ENCODE results near the gene CNOT8. TPM values are rescaled to one million over a fixed set of nuclear protein-coding genes. Genes with fewer than 3 reads are reported as not detected.

Gene CNOT8
- polyA plus RNA-seq, 6 donors from 2014 or later: 155 to 240 (median 185) TPM

GRCh38 chr5:154860765-154861164 is 2.3 kb downstream of the CNOT8 start:
- Mint-ChIP-seq H3K36me3 (peaks cover 8 to 14% of the 10 kb centered on the region in 2 donors), H3K27ac (peak overlapping the region; percentile 29 to 99 (median 58)), H3K4me3 (peak overlapping the region; percentile 93 to 99 (median 98)), H3K4me1 (peaks cover 55 to 67% (median 66%) of the 10 kb centered on the region in 3 donors), H3K9me3 (no peaks in the 10 kb centered on the region), H3K27me3 (no peaks in the 10 kb centered on the region)
- no peak for ATAC-seq (ENCODE audit: low read depth in 2 of 2)
- DNase-seq: peak; percentile 8

GRCh38 chr5:154861946-154862345 is 3.5 kb downstream of the CNOT8 start:
- ATAC-seq (ENCODE audit: low read depth in 2 of 2) (no peak), DNase-seq (no peak)
- H3K4me3 Mint-ChIP-seq: peak overlapping the region; percentile 37 to 94 (median 66)
- peaks cover 53 to 66% (median 65%) of the 10 kb centered on the region in 3 donors for H3K4me1 Mint-ChIP-seq
- peaks cover 8 to 18% of the 10 kb centered on the region in 2 donors for H3K36me3 Mint-ChIP-seq
- H3K9me3 Mint-ChIP-seq: no peaks in the 10 kb centered on the region
- peak overlapping the region in 4 of 6 donors; percentile 87 to 97 (median 93) for H3K27ac Mint-ChIP-seq
- no peaks in the 10 kb centered on the region for H3K27me3 Mint-ChIP-seq

- H3K27ac Mint-ChIP-seq: peak overlapping the region in 4 of 6 donors; percentile 39 to 97 (median 73)
- H3K27me3 Mint-ChIP-seq: no peaks in the 10 kb centered on the region
- peaks cover 48 to 63% (median 63%) of the 10 kb centered on the region in 3 donors for H3K4me1 Mint-ChIP-seq
- ATAC-seq (ENCODE audit: low read depth in 2 of 2) (no peak), DNase-seq (no peak)
- peak overlapping the region; percentile 4 to 93 (median 64) for H3K4me3 Mint-ChIP-seq
- no peaks in the 10 kb centered on the region for H3K9me3 Mint-ChIP-seq
- H3K36me3 Mint-ChIP-seq: peaks cover 8 to 18% of the 10 kb centered on the region in 2 donors
These were observed 4.3 kb downstream of the CNOT8 start for GRCh38 chr5:154862766-154863165.

DNA sequence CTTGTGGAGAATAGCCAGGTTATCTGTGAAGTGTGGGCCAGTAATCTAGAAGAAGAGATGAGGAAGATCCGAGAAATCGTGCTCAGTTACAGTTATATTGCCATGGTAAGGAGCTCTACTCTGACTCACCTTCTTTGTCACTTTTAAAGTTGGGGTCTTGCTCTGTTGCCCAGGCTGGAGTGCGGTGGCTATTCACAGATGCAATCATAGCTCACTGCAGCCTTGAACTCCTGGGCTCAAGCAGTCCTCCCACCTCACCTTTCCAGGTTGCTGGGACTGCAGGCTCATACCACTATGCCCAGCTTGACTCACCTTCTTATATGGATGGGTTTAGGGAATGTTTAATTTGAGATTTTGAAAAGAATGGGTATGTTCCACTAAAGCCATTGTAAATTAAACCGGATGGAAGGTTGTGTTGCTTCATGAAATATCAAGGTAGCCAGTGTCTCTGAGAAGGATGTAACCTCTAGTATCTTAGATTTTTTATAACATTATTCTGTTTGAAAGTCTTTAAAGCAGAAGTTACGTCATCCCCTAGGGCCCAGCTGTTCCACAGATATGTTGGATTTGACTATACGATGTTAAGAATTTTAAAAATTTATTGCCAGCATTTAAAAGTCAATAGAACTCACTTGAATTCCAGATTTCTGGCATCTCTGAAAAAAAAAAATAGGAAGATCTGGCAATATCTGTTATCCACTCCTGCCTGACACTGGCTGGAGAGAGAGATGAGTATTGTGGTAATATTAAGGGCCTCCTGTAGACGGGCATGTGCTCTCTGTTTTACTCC is 5.1 kb downstream of the CNOT8 start:
- Mint-ChIP-seq H3K9me3 (no peaks in the 10 kb centered on the region), H3K27ac (peak overlapping the region in 2 of 6 donors; percentile 37 to 97), H3K36me3 (peaks cover 8 to 18% of the 10 kb centered on the region in 2 donors), H3K4me1 (peaks cover 45 to 66% (median 63%) of the 10 kb centered on the region in 3 donors), H3K27me3 (no peaks in the 10 kb centered on the region), H3K4me3 (peak overlapping the region in 3 of 8 donors; percentile 71 to 93 (median 72))
- DNase-seq (no peak), ATAC-seq (ENCODE audit: low read depth in 2 of 2) (no peak)

GRCh38 chr5:154865466-154866184 is 7.2 kb downstream of the CNOT8 start:
- Mint-ChIP-seq H3K4me1 (peaks cover 29 to 56% (median 52%) of the 10 kb centered on the region in 3 donors), H3K4me3 (no peak overlapping the region), H3K27ac (peak overlapping the region in 2 of 6 donors; percentile 21 to 81), H3K27me3 (no peaks in the 10 kb centered on the region), H3K9me3 (no peaks in the 10 kb centered on the region), H3K36me3 (peaks cover 8 to 18% of the 10 kb centered on the region in 2 donors)
- DNase-seq (no peak), ATAC-seq (ENCODE audit: low read depth in 2 of 2) (no peak)

DNA sequence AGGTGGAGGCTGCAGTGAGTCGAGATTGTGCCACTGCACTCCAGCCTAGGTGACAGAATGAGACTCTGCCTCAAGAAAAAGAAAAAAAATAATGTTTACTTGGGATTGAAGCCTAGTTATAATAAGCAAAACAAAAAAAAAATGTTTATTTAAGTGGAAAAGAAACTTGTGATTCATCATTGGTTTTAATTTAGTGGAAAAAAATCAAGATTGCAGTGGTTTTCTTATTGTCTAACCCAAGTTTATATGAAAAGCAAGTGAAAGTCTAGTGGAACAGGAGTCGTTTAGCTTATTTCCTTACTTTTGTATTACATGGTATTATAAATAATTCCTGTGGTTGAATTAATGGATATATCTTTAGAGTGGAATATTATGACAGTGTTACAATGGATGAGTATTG is 8.4 kb downstream of the CNOT8 start:
- ATAC-seq (ENCODE audit: low read depth in 2 of 2) (no peak), DNase-seq (no peak)
- Mint-ChIP-seq H3K9me3 (no peaks in the 10 kb centered on the region), H3K27me3 (no peaks in the 10 kb centered on the region), H3K4me3 (no peak overlapping the region), H3K36me3 (peaks cover 8 to 22% of the 10 kb centered on the region in 2 donors), H3K4me1 (peaks cover 23 to 44% (median 42%) of the 10 kb centered on the region in 3 donors), H3K27ac (peak overlapping the region in 2 of 6 donors; percentile 44 to 53)

GRCh38 chr5:154868702-154869101 is 10.3 kb downstream of the CNOT8 start:
- Mint-ChIP-seq H3K27me3 (no peaks in the 10 kb centered on the region), H3K9me3 (no peaks in the 10 kb centered on the region), H3K27ac (peak overlapping the region in 2 of 6 donors; percentile 53 to 59), H3K36me3 (peaks cover 11 to 24% of the 10 kb centered on the region in 2 donors), H3K4me3 (no peak overlapping the region), H3K4me1 (peaks cover 9 to 27% (median 26%) of the 10 kb centered on the region in 3 donors)
- no peak for ATAC-seq (ENCODE audit: low read depth in 2 of 2)
- no peak for DNase-seq

DNA sequence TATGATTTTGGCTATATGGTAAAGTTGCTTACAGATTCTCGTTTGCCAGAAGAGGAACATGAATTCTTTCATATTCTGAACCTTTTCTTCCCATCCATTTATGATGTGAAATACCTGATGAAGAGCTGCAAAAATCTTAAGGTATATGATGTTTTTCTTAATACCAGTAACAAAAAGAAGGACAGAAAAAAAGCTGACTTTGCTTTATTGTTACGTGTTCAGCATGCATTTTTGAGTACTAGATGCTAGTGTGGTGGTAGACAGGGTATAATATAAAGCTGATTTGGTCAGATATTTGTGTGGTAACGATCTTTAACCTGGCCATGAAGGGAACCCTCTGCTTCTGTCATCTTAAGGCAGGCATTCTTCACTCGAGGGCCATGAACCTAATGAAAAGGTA is 13.3 kb downstream of the CNOT8 start:
- Mint-ChIP-seq H3K4me3 (no peak overlapping the region), H3K27ac (no peak overlapping the region), H3K9me3 (no peaks in the 10 kb centered on the region), H3K36me3 (peaks cover 31 to 33% of the 10 kb centered on the region in 2 donors), H3K27me3 (no peaks in the 10 kb centered on the region), H3K4me1 (peaks cover 0 to 12% (median 6%) of the 10 kb centered on the region in 3 donors)
- DNase-seq (no peak), ATAC-seq (ENCODE audit: low read depth in 2 of 2) (no peak)

- peak overlapping the region in 1 of 8 donors; percentile 53 for H3K4me3 Mint-ChIP-seq
- peaks cover 36 to 39% of the 10 kb centered on the region in 2 donors for H3K36me3 Mint-ChIP-seq
- DNase-seq (no peak), ATAC-seq (ENCODE audit: low read depth in 2 of 2) (no peak)
- peaks cover 0 to 9% (median 4%) of the 10 kb centered on the region in 7 donors for H3K9me3 Mint-ChIP-seq
- H3K4me1 Mint-ChIP-seq: peaks cover 0 to 6% (median 0%) of the 10 kb centered on the region in 3 donors
- H3K27me3 Mint-ChIP-seq: no peaks in the 10 kb centered on the region
- H3K27ac Mint-ChIP-seq: peak overlapping the region in 2 of 6 donors; percentile 40 to 61
These were observed 15.4 kb downstream of the CNOT8 start for GRCh38 chr5:154873791-154874331.

DNA sequence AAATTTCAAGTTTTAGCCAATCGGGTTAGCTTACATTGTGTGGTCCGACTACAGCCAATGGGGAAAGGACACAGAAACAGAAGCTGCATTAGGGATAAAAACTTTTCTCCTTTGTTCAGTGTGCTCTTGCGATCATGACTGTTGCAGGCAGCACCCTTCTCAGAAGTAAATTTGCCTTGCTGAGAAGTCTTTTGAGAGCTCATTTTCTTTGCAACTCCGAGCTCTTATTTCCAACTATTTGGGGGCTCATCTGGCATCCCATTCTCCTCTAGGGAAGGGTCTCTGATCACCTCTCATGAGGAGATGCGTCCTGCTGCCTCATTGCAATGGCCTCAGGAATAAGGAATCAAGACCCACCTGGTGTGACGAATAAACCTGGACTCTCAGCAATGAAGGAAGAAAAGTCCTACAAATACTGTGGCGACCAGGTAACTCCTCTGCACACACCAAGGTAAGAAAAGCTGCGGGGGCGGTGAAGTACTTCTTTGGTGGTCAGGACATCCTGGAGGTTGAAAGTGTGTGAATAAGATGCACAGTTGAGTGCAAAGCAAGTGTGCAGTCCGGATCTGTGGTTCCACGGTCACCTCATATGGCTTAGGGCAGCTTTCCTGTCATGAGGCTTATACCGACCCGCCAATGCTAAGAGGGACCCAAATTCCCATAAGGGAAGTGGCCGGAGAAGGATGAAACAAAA is 20.4 kb downstream of the CNOT8 start:
- H3K4me3 Mint-ChIP-seq: no peak overlapping the region
- H3K4me1 Mint-ChIP-seq: peaks cover 0 to 3% (median 0%) of the 10 kb centered on the region in 3 donors
- ATAC-seq (ENCODE audit: low read depth in 2 of 2) (no peak), DNase-seq (no peak)
- H3K9me3 Mint-ChIP-seq: peaks cover 7 to 24% (median 13%) of the 10 kb centered on the region in 7 donors
- no peak overlapping the region for H3K27ac Mint-ChIP-seq
- peaks cover 42 to 59% of the 10 kb centered on the region in 2 donors for H3K36me3 Mint-ChIP-seq
- no peaks in the 10 kb centered on the region for H3K27me3 Mint-ChIP-seq

DNA sequence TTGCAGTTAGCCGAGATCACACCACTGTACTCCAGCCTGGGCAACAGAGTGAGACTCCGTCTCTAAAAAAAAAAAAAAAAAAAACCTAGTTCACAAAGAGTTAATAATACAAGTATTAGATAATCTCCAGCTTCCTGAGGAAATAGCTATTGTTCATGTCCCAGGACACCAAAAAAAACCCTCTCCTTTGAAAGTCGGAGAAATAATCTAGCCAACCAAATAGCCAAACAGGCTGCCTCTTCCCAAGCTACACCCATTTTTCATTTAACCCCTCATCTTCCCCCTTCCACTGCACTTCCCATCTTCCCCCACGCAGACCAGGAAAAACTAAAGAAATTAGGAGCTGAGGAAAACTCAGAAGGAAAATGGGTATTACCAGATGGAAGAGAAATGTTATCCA is 23.6 kb downstream of the CNOT8 start:
- H3K4me1 Mint-ChIP-seq: peaks cover 0 to 3% (median 0%) of the 10 kb centered on the region in 3 donors
- H3K27me3 Mint-ChIP-seq: no peaks in the 10 kb centered on the region
- peak overlapping the region in 1 of 6 donors; percentile 24 for H3K27ac Mint-ChIP-seq
- H3K36me3 Mint-ChIP-seq: peaks cover 45 to 58% of the 10 kb centered on the region in 2 donors
- no peak for DNase-seq
- H3K9me3 Mint-ChIP-seq: peaks cover 8 to 48% (median 38%) of the 10 kb centered on the region in 7 donors
- no peak for ATAC-seq (ENCODE audit: low read depth in 2 of 2)
- H3K4me3 Mint-ChIP-seq: no peak overlapping the region

DNA sequence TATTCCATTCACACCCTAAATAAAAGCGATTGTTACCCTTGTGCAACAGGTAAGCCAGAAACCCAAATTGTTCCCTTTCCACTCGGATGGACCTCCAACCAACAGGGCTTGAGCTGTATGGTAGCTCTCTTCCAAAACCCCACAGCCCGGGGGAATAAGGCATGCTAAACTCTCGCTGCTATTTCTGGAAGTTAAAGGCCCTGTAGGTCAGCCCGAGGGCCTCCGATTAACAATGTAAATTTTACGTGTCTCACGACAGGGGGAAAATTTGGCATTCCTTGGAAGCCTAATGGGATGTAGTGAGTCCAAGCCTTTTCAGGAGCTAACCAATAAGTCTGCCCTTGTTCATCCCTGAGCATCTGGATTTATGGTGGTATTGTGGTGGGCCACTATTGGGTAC is 26.0 kb downstream of the CNOT8 start:
- Mint-ChIP-seq H3K9me3 (peaks cover 8 to 51% (median 38%) of the 10 kb centered on the region in 7 donors), H3K4me1 (peaks cover 0 to 3% (median 0%) of the 10 kb centered on the region in 3 donors), H3K27me3 (no peaks in the 10 kb centered on the region), H3K27ac (no peak overlapping the region), H3K4me3 (no peak overlapping the region), H3K36me3 (peaks cover 60 to 63% of the 10 kb centered on the region in 2 donors)
- DNase-seq (no peak), ATAC-seq (ENCODE audit: low read depth in 2 of 2) (no peak)

DNA sequence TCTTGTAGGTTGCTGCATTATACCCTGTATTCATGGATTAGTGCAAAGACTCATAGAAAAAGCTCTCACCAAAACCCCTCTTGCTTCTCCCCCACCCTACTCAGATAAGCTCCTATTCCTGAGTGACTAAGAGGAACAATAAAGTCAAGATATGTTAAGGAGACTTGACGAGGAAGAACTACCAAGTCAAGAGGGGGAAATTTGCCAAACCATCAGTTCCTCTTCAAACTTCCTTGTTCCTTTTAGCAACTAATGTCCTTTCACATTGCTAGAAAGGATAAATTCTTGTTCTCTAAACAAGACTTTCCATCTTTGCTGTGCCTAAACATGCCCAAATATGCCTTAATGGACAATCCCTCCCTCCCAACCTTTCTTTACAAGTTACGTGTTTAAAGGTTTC is 27.0 kb downstream of the CNOT8 start:
- Mint-ChIP-seq H3K4me1 (peaks cover 0 to 3% (median 0%) of the 10 kb centered on the region in 3 donors), H3K27ac (no peak overlapping the region), H3K4me3 (no peak overlapping the region), H3K36me3 (peaks cover 59 to 65% of the 10 kb centered on the region in 2 donors), H3K27me3 (no peaks in the 10 kb centered on the region), H3K9me3 (peaks cover 8 to 45% (median 35%) of the 10 kb centered on the region in 7 donors)
- ATAC-seq (ENCODE audit: low read depth in 2 of 2): no peak
- DNase-seq: no peak

All from naive B cell (primary cell).